KOPT-K1 (cell line): ENCODE results near the gene SLC1A4.

Experiments used
- H3K27ac ChIP-seq: fragments of 200-600 bp; sonication (generic); 2 replicates; pipeline ENCODE4 v1.5.1; 2016; ENCODE audit warnings: antibody characterized with exemption, mild to moderate bottlenecking, low read depth, low read length; ENCODE audit not compliant: poor library complexity, severe bottlenecking
- H3K36me3 ChIP-seq: fragments of 200-600 bp; sonication (generic); 2 replicates; pipeline ENCODE4 v1.5.1; 2017; ENCODE audit warnings: antibody characterized with exemption, mild to moderate bottlenecking, low read length, moderate library complexity; ENCODE audit not compliant: insufficient read depth
- H3K9me3 ChIP-seq: fragments of 200-600 bp; sonication (generic); 2 replicates; pipeline ENCODE4 v1.5.1; 2017; ENCODE audit warnings: antibody characterized with exemption, low read length, mild to moderate bottlenecking; ENCODE audit not compliant: insufficient read depth, poor library complexity, severe bottlenecking

The SLC1A4 gene

GRCh38 chr2:65037178-65037577 is 48.0 kb downstream of the SLC1A4 start:
- Histone ChIP-seq H3K27ac (no peak overlapping the region), H3K36me3 (no peaks in the 10 kb centered on the region), H3K9me3 (no peaks in the 10 kb centered on the region)

GRCh38 chr2:65039640-65040039 is 50.4 kb downstream of the SLC1A4 start:
- Histone ChIP-seq H3K36me3 (no peaks in the 10 kb centered on the region), H3K27ac (no peak overlapping the region)

GRCh38 chr2:65040400-65041261 is 51.4 kb downstream of the SLC1A4 start:
- Histone ChIP-seq H3K27ac (no peak overlapping the region), H3K9me3 (peaks cover 18% of the 10 kb centered on the region), H3K36me3 (no peaks in the 10 kb centered on the region)

More at GRCh38 chr2:65039640-65040039, 50.4 kb downstream of the SLC1A4 start:
- H3K9me3 ChIP-seq = peaks cover 14% of the 10 kb centered on the region

GRCh38 chr2:65043001-65043400 is 53.8 kb downstream of the SLC1A4 start:
- Histone ChIP-seq H3K36me3 (no peaks in the 10 kb centered on the region), H3K9me3 (peaks cover 24% of the 10 kb centered on the region), H3K27ac (no peak overlapping the region)

GRCh38 chr2:65044097-65044735 is 55.0 kb downstream of the SLC1A4 start:
- H3K9me3 ChIP-seq = peaks cover 28% of the 10 kb centered on the region
- no peak overlapping the region for H3K27ac ChIP-seq
- no peaks in the 10 kb centered on the region for H3K36me3 ChIP-seq

GRCh38 chr2:65045651-65046050 is 56.5 kb downstream of the SLC1A4 start:
- no peaks in the 10 kb centered on the region for H3K36me3 ChIP-seq
- H3K9me3 ChIP-seq = peaks cover 28% of the 10 kb centered on the region
- no peak overlapping the region for H3K27ac ChIP-seq

- Histone ChIP-seq H3K36me3 (no peaks in the 10 kb centered on the region), H3K9me3 (peaks cover 28% of the 10 kb centered on the region), H3K27ac (no peak overlapping the region)
Measured at GRCh38 chr2:65046633-65047407, 57.6 kb downstream of the SLC1A4 start.

- H3K27ac ChIP-seq = no peak overlapping the region
Measured at GRCh38 chr2:65049010-65049639, 59.9 kb downstream of the SLC1A4 start.

GRCh38 chr2:65050931-65051330 is 61.7 kb downstream of the SLC1A4 start:
- H3K36me3 ChIP-seq = no peaks in the 10 kb centered on the region
- H3K9me3 ChIP-seq = peaks cover 10% of the 10 kb centered on the region
- H3K27ac ChIP-seq = no peak overlapping the region

More at GRCh38 chr2:65049010-65049639, 59.9 kb downstream of the SLC1A4 start:
- Histone ChIP-seq H3K36me3 (no peaks in the 10 kb centered on the region), H3K9me3 (peaks cover 20% of the 10 kb centered on the region)

- Histone ChIP-seq H3K27ac (peak overlapping the region; percentile 20), H3K36me3 (no peaks in the 10 kb centered on the region), H3K9me3 (peaks cover 2% of the 10 kb centered on the region)
Measured at GRCh38 chr2:65053199-65053598, 64.0 kb downstream of the SLC1A4 start.

- H3K9me3 ChIP-seq = no peaks in the 10 kb centered on the region
- H3K36me3 ChIP-seq = no peaks in the 10 kb centered on the region
- no peak overlapping the region for H3K27ac ChIP-seq
Measured at GRCh38 chr2:65054749-65055421, 65.7 kb downstream of the SLC1A4 start.

- no peaks in the 10 kb centered on the region for H3K36me3 ChIP-seq
- H3K9me3 ChIP-seq = no peaks in the 10 kb centered on the region
- peak overlapping the region; percentile 51 for H3K27ac ChIP-seq
Measured at GRCh38 chr2:65055422-65056214, 66.4 kb downstream of the SLC1A4 start.

GRCh38 chr2:65056215-65057053 is 67.2 kb downstream of the SLC1A4 start, which contains the start of gene CEP68:
Gene CEP68, plus strand, starts transcription at chr2:65056416. Its CDS starts 13,029 bp downstream, at chr2:65069445.
- no peaks in the 10 kb centered on the region for H3K9me3 ChIP-seq
- no peaks in the 10 kb centered on the region for H3K36me3 ChIP-seq
- peak within 1 kb of the TSS; percentile 51 for H3K27ac ChIP-seq
